ENCODE data around the gene MCRIP1. TPM values are rescaled to one million over a fixed set of nuclear protein-coding genes. Genes with fewer than 3 reads are reported as not detected.

Gene MCRIP1
- total RNA-seq, 1 donor from 2014 or later, result 64.1 TPM

DNA sequence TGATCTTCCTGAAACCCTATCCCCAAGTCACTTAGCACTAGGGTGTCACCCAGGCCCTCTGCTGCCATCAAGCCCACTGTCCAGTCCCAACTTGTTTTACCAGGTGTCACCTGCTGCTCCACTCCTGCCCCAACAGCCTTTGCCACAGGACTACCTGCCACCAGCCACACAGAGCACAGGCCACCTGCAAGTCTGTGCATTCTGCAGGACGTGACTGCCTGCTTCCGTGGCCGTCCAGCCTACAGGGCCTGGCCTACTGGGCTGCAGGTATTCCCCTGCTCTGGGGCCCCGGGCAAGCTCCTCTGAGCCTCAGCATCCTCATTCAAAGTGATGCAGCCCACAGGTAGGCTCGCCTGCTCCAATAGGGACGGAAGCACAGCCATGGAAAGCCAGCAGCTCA, 3.2 kb downstream of the MCRIP1 start:
- Histone ChIP-seq H3K27ac (no peak overlapping the region), H3K9me3 (no peaks in the 10 kb centered on the region), H3K36me3 (no peaks in the 10 kb centered on the region), H3K27me3 (no peaks in the 10 kb centered on the region), H3K4me1 (peaks cover 56% of the 10 kb centered on the region), H3K4me3 (no peak overlapping the region)
- TF ChIP-seq POLR2A (IDR thresholded peaks at IDR 0.05), result no peak
- TF ChIP-seq, protein P1, sequence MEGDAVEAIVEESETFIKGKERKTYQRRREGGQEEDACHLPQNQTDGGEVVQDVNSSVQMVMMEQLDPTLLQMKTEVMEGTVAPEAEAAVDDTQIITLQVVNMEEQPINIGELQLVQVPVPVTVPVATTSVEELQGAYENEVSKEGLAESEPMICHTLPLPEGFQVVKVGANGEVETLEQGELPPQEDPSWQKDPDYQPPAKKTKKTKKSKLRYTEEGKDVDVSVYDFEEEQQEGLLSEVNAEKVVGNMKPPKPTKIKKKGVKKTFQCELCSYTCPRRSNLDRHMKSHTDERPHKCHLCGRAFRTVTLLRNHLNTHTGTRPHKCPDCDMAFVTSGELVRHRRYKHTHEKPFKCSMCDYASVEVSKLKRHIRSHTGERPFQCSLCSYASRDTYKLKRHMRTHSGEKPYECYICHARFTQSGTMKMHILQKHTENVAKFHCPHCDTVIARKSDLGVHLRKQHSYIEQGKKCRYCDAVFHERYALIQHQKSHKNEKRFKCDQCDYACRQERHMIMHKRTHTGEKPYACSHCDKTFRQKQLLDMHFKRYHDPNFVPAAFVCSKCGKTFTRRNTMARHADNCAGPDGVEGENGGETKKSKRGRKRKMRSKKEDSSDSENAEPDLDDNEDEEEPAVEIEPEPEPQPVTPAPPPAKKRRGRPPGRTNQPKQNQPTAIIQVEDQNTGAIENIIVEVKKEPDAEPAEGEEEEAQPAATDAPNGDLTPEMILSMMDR (IDR thresholded peaks at IDR 0.05), result no peak
- TF ChIP-seq POLR2AphosphoS5 (IDR thresholded peaks at IDR 0.05; ENCODE audit: insufficient read depth in 1 of 2, low read depth in 1 of 2), result no peak
- intact Hi-C loops (cut with DNase I), result no loop called here
- no peak for DNase-seq (ENCODE audit: extremely low spot score in 2 of 2)

DNA sequence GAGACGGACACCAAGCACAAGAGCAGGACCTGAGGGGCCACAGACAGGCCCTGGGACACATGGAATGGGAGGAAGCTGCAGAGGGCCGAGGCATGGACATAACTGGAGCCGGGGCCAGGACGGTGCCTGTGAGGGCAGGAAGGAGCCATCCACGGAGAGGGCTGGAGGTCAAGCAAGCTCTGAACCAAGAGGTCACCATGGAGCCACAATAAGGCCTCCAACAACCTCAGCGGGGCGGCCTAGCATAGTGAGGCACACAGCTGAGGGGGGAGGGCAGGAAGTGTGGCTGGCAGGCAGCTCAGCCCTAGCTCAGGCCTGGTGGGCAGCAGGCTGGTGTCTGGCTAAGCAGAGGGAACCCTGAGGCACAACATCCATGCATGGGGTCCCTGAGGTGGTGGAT, 4.4 kb downstream of the MCRIP1 start:
- Histone ChIP-seq H3K4me1 (peaks cover 56% of the 10 kb centered on the region), H3K4me3 (no peak overlapping the region), H3K27me3 (no peaks in the 10 kb centered on the region), H3K36me3 (peaks cover 0 to 4% of the 10 kb centered on the region in 2 donors), H3K9me3 (no peaks in the 10 kb centered on the region), H3K27ac (no peak overlapping the region)
- intact Hi-C loops (cut with DNase I), result no loop called here
- TF ChIP-seq, protein P1 (IDR thresholded peaks at IDR 0.05), result no peak
- TF ChIP-seq POLR2AphosphoS5 (IDR thresholded peaks at IDR 0.05; ENCODE audit: insufficient read depth in 1 of 2, low read depth in 1 of 2) (no peak), POLR2A (IDR thresholded peaks at IDR 0.05) (no peak)
- DNase-seq (ENCODE audit: extremely low spot score in 2 of 2), result no peak

DNA sequence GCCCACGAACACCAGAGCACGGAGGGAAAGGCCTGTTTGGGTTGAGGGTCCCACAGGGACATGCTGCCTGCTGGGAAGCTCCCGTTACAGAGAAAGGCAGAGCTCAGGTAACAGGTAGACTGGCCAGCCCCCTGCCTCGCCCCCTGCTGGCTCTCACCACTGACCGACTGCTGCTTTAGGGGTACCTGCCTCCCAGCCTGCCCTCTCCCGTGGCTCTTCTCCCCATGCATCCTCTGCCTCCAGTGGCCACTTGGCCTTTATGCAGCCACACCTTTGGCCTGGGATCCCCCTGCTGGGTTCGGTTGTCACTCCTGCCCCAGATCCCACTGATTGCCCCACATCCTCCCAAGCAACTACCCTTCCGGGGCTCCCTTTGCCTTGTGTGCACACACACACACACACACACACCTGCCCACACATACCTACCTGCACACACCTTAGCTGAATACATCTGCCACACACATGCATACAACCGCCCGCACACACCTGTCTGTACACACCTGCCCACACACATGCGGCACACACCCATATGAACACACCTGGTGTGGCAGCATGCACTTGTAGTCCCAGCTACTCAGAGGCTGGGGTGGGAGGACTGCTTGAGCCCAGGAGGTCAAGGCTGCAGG, 7.1 kb downstream of the MCRIP1 start:
- peaks cover 0 to 4% of the 10 kb centered on the region in 2 donors for H3K36me3 ChIP-seq
- no peak overlapping the region for H3K27ac ChIP-seq
- no peak for DNase-seq (ENCODE audit: extremely low spot score in 2 of 2)
- no peak overlapping the region for H3K4me3 ChIP-seq
- H3K27me3 ChIP-seq, result no peaks in the 10 kb centered on the region
- H3K9me3 ChIP-seq, result no peaks in the 10 kb centered on the region
- intact Hi-C loops (cut with DNase I), result no loop called here
- TF ChIP-seq POLR2AphosphoS5 (IDR thresholded peaks at IDR 0.05; ENCODE audit: insufficient read depth in 1 of 2, low read depth in 1 of 2), result no peak
- TF ChIP-seq, protein P1 (IDR thresholded peaks at IDR 0.05), result no peak
- no peak for TF ChIP-seq POLR2A (IDR thresholded peaks at IDR 0.05)
- H3K4me1 ChIP-seq, result peaks cover 60% of the 10 kb centered on the region

DNA sequence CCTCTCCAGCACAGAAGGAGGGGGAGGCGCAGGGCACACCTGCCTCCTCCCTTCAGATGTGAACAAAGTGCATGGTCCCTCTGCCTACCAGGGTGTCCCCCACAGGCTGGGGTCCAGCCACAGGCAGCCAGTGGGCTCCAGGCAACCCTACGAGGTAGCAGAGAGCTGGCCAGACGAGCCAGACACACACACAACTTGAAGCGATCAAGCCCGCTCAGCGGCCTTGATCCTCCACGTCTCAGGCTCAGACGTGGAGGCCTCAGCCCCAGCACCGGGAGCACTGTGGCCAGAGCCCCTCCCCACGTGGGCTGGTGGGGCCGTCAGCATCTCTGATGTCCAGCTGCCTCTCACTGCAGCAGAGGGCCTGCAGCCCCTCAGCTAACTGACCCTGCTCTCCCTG, 8.5 kb downstream of the MCRIP1 start:
- Histone ChIP-seq H3K9me3 (no peaks in the 10 kb centered on the region), H3K27ac (no peak overlapping the region), H3K36me3 (peaks cover 0 to 4% of the 10 kb centered on the region in 2 donors), H3K4me1 (peaks cover 48% of the 10 kb centered on the region), H3K27me3 (no peaks in the 10 kb centered on the region), H3K4me3 (no peak overlapping the region)
- TF ChIP-seq POLR2AphosphoS5 (IDR thresholded peaks at IDR 0.05; ENCODE audit: insufficient read depth in 1 of 2, low read depth in 1 of 2) (no peak), POLR2A (IDR thresholded peaks at IDR 0.05) (no peak)
- TF ChIP-seq, protein P1 (IDR thresholded peaks at IDR 0.05), result no peak
- DNase-seq (ENCODE audit: extremely low spot score in 2 of 2), result no peak
- intact Hi-C loops (cut with DNase I), result no loop called here

DNA sequence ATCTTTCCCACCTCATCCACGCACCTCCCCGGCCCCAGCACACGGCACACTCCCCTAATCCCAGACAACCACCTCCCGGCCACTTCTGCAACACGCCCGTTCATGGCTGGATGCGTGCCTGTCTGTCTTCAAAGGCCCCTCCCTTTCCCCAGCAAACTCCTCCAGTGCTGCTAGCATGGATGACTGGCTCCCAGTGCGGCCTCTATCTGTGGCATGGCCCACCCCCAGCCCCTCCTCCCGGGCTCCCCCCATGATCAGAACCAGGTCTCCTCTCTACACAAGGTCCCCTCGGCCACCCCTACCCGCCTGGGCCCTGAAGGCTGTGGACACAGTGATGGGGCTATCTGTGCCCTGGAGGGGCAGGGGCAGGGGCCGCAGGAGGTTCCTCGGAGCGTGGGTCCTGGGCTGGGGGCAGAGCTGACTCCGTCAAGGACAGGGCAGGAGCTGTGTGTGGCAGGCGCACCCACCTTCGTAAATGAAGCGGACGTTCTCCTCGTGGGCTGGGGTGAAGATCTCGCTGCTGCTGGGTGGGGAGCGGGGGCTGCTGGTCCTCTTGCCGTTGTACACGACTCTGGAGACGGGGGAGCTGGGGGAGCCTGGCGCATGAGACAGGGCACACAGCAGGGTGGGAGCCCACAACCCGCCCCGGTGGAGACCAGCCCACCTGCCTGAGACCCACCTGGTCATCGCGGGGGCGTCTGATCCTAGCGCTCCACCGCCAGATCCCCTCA, 9.1 kb downstream of the MCRIP1 start:
- Histone ChIP-seq H3K27me3 (no peaks in the 10 kb centered on the region), H3K27ac (no peak overlapping the region)
- TF ChIP-seq POLR2AphosphoS5 (IDR thresholded peaks at IDR 0.05; ENCODE audit: insufficient read depth in 1 of 2, low read depth in 1 of 2) (no peak), POLR2A (IDR thresholded peaks at IDR 0.05) (no peak)
- TF ChIP-seq, protein P1 (IDR thresholded peaks at IDR 0.05), result no peak

More for the DNA sequence above, 9.1 kb downstream of the MCRIP1 start:
- no peak overlapping the region for H3K4me3 ChIP-seq
- H3K36me3 ChIP-seq, result peaks cover 0 to 4% of the 10 kb centered on the region in 2 donors
- H3K9me3 ChIP-seq, result no peaks in the 10 kb centered on the region
- no peak for DNase-seq (ENCODE audit: extremely low spot score in 2 of 2)
- intact Hi-C loops (cut with DNase I), result no loop called here
- H3K4me1 ChIP-seq, result peaks cover 42% of the 10 kb centered on the region

Data from vagina (tissue), 2 donors.